Activated B cell treated with CpG ODN at 0.5 μM for 24 hours (primary cell): Measurements from ENCODE around the gene CD84. TPM values are rescaled to one million over a fixed set of nuclear protein-coding genes. Genes with fewer than 3 reads are reported as not detected.

Experiments used
- ATAC-seq: fragments of 200-7000 bp; cut with Tn5 transposase; one replicate; pipeline ENCODE4 v1.10.0; 2021; ENCODE audit warnings: low read depth, mild to moderate bottlenecking, moderate library complexity
- CTCF ChIA-PET: fragments of 350-600 bp; sonication (Branson Sonifier 250); formaldehyde crosslinking; loops from one replicate; lab custom pipeline; 2021; ENCODE audit warnings: antibody characterized with exemption; lab: Charles Lee
- POLR2A ChIA-PET: fragments of 350-600 bp; sonication (Branson Sonifier 250); formaldehyde crosslinking; loops from one replicate; lab custom pipeline; 2021; ENCODE audit warnings: antibody characterized with exemption; lab: Charles Lee
- DNase-seq: peaks from one replicate; pipeline ENCODE4 v3.0.0; 2022
- H3K27ac Mint-ChIP-seq: one replicate; pipeline ENCODE4 v1.8.0; 2020; ENCODE audit warnings: mixed read lengths
- H3K27me3 Mint-ChIP-seq: one replicate; pipeline ENCODE4 v1.8.0; 2021; ENCODE audit warnings: mixed read lengths
- H3K36me3 Mint-ChIP-seq: one replicate; pipeline ENCODE4 v1.8.0; 2021; ENCODE audit warnings: low read depth, mixed read lengths
- H3K4me1 Mint-ChIP-seq: one replicate; pipeline ENCODE4 v1.8.0; 2021; ENCODE audit warnings: mixed read lengths
- H3K4me3 Mint-ChIP-seq: one replicate; pipeline ENCODE4 v1.8.0; 2020; ENCODE audit warnings: mild to moderate bottlenecking, mixed read lengths
- H3K9me3 Mint-ChIP-seq: one replicate; pipeline ENCODE4 v1.8.0; 2020; ENCODE audit warnings: mixed read lengths
- intact Hi-C: fragments of 100-400 bp; cut with micrococcal nuclease; formaldehyde crosslinking; loops from one replicate; pipeline ENCODE4 v1.15.1; 2024
- total RNA-seq: library from RNA; stranded (reverse); gene quantifications from 2 replicates; pipeline ENCODE4 v1.2.3, GENCODE V29; 2022
- TF ChIP-seq, protein P1 (sequence below): fragments of 200-600 bp; IDR thresholded peaks from one replicate; pipeline ENCODE4 v1.8.0; 2022; ENCODE audit warnings: antibody characterized with exemption, mild to moderate bottlenecking

CD84 gene
- total RNA-seq, 1 donor from 2014 or later: 65.5 TPM

DNA sequence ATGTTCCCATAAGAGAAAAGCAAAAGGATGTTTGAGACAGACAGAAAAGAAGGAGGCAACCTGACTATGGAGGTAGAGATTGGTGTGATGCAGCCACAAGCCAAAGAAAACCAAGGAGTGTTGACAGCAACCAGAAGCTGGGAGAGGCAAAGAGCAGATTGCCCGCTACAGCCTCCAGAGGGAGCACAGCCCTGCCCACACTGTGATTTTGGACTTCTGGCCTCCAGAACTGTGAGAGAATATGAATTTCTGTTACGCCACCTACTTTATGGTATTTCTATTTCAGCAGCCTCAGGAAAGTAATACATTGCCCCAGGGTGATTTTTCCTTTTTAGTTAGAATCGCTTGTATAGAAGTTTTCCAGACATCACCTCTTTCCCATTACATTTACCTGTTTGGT is 84.7 kb downstream of the CD84 start:
- intact Hi-C loops: no loop called here
- Mint-ChIP-seq H3K36me3 (peaks cover 25% of the 10 kb centered on the region), H3K27ac (peak overlapping the region; percentile 54), H3K27me3 (no peaks in the 10 kb centered on the region), H3K9me3 (no peaks in the 10 kb centered on the region), H3K4me3 (no peak overlapping the region), H3K4me1 (peaks cover 38% of the 10 kb centered on the region)
- ChIA-PET CTCF (no interaction called here), POLR2A (no interaction called here)
- ATAC-seq: no peak
- no peak for DNase-seq
- TF ChIP-seq, protein P1, sequence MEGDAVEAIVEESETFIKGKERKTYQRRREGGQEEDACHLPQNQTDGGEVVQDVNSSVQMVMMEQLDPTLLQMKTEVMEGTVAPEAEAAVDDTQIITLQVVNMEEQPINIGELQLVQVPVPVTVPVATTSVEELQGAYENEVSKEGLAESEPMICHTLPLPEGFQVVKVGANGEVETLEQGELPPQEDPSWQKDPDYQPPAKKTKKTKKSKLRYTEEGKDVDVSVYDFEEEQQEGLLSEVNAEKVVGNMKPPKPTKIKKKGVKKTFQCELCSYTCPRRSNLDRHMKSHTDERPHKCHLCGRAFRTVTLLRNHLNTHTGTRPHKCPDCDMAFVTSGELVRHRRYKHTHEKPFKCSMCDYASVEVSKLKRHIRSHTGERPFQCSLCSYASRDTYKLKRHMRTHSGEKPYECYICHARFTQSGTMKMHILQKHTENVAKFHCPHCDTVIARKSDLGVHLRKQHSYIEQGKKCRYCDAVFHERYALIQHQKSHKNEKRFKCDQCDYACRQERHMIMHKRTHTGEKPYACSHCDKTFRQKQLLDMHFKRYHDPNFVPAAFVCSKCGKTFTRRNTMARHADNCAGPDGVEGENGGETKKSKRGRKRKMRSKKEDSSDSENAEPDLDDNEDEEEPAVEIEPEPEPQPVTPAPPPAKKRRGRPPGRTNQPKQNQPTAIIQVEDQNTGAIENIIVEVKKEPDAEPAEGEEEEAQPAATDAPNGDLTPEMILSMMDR: no peak

DNA sequence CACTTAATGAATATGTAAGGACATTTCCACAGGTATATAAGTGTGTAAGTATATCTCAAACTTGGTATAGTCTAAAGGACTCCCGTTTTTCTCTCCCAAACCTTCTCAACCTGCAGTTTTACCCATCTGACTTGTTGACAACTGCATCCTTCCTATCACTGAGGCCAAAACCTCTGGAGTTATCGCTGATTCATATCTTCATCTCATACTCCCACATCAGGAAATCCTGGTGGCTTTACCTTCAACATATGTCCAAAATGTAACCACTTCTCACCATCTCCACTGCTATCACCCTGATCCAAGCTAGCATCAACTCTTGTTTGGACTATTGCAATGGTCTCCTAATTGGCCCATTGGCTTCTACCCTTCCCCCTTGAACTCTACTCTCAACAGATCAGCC is 86.7 kb downstream of the CD84 start:
- intact Hi-C loops: no loop called here
- Mint-ChIP-seq H3K36me3 (peaks cover 16% of the 10 kb centered on the region), H3K9me3 (no peaks in the 10 kb centered on the region), H3K27ac (no peak overlapping the region), H3K4me1 (peaks cover 21% of the 10 kb centered on the region), H3K4me3 (no peak overlapping the region), H3K27me3 (no peaks in the 10 kb centered on the region)
- ATAC-seq (no peak), DNase-seq (no peak)
- POLR2A ChIA-PET: no interaction called here
- TF ChIP-seq, protein P1: no peak
- CTCF ChIA-PET: interaction anchor here (0.6 kb wide), 1 partner anchor 22 kb away, joined by 3 read pairs; no protein-coding TSS in a partner anchor

DNA sequence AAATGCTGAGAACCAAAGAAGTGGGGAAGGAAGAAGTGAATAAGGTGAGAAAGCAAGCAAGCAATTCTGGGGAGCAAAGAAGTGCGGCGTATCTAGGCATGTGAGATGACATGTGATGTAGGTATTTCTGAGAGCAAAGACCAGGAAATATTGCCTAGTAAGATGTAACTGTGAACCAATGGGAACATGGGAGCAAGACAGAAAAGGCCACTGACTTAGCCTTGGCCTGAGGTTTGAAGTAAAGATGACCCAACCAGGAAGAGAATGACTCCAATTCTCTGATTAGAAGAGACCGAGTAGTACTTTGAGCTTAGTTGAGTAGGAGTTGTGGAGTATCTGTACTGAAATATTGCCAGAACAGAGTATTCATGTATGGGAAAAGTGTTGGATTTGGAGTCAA is 87.3 kb downstream of the CD84 start:
- ChIA-PET POLR2A (no interaction called here), CTCF (interaction anchor here (0.6 to 1.4 kb wide), 3 partner anchors 23 to 62 kb away, joined by 3 read pairs; no protein-coding TSS in a partner anchor)
- H3K27me3 Mint-ChIP-seq: no peaks in the 10 kb centered on the region
- ATAC-seq (no peak), DNase-seq (no peak)
- TF ChIP-seq, protein P1: no peak
- H3K4me1 Mint-ChIP-seq: peaks cover 16% of the 10 kb centered on the region
- intact Hi-C loops: no loop called here
- H3K27ac Mint-ChIP-seq: no peak overlapping the region
- H3K4me3 Mint-ChIP-seq: no peak overlapping the region
- H3K36me3 Mint-ChIP-seq: peaks cover 13% of the 10 kb centered on the region
- no peaks in the 10 kb centered on the region for H3K9me3 Mint-ChIP-seq

Other genes with a start within 250 kb of the CD84 start
- 161 and 174 TPM in 2 replicates for gene COPA, start 236.2 kb downstream of the CD84 start, total RNA-seq
- gene NCSTN, start 236.1 kb downstream of the CD84 start, total RNA-seq: 108 and 118 TPM in 2 replicates
- 0.46 and 0.71 TPM in 2 replicates for gene NHLH1, start 212.4 kb downstream of the CD84 start, total RNA-seq
- gene VANGL2, start 178.9 kb downstream of the CD84 start, total RNA-seq: 4.1 and 5.5 TPM in 2 replicates
- gene SLAMF6, start 56.2 kb downstream of the CD84 start, total RNA-seq: 28.7 and 31.2 TPM in 2 replicates
- 85.7 and 91.7 TPM in 2 replicates for gene SLAMF1, start 67.5 kb upstream of the CD84 start, total RNA-seq
- gene CD48, start 132.3 kb upstream of the CD84 start, total RNA-seq: 200 and 202 TPM in 2 replicates
- gene SLAMF7, start 159.8 kb upstream of the CD84 start, total RNA-seq: 99.2 and 119 TPM in 2 replicates
- gene LY9, start 216.7 kb upstream of the CD84 start, total RNA-seq: 63.6 and 71.6 TPM in 2 replicates